Nephron progenitor cell (in vitro differentiated cells): Measurements from ENCODE around the gene CHN2.

Experiments
- DNase-seq: peaks from one replicate; pipeline ENCODE4 v3.0.0; 2021
- H3K27ac Mint-ChIP-seq: 2 replicates; pipeline ENCODE4 v1.8.0; 2021; ENCODE audit warnings: mild to moderate bottlenecking, moderate library complexity, mixed read lengths
- H3K27me3 Mint-ChIP-seq: 2 replicates; pipeline ENCODE4 v1.8.0; 2021; ENCODE audit warnings: mild to moderate bottlenecking, low read depth, mixed read lengths; ENCODE audit not compliant: poor library complexity
- H3K36me3 Mint-ChIP-seq: 2 replicates; pipeline ENCODE4 v1.8.0; 2021; ENCODE audit warnings: low read depth, mixed read lengths
- H3K4me1 Mint-ChIP-seq: 2 replicates; pipeline ENCODE4 v1.8.0; 2021; ENCODE audit warnings: mixed read lengths
- H3K4me3 Mint-ChIP-seq: 2 replicates; pipeline ENCODE4 v1.8.0; 2021; ENCODE audit warnings: mild to moderate bottlenecking, moderate library complexity, mixed read lengths
- H3K9me3 Mint-ChIP-seq: 2 replicates; pipeline ENCODE4 v1.8.0; 2021; ENCODE audit warnings: mild to moderate bottlenecking, moderate library complexity, mixed read lengths
- TF ChIP-seq, protein P1 (sequence below): fragments of 200-600 bp; sonication (generic); IDR thresholded peaks from 2 replicates; pipeline ENCODE4 v1.5.0; 2021; ENCODE audit warnings: antibody characterized with exemption

Gene CHN2

DNA sequence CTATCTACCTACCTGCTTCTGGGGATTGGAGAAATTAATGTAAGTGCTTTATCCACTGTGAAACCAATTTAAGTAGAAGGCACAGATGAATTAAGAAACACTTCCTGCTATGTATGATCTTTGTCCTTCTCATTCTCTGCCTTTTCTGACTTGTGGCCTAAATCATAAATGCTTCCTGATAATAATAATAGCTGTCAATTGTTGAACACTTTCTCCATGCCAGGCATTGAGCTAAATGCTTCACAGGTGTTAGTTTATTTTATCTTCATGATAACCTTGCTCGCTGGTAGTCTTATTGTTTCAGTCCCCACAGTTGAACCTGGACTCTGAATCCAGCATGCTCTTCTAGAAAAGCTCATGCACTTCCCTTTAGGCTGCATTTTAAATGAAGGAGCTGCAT is 75.4 kb downstream of the CHN2 start:
- Mint-ChIP-seq H3K9me3 (peaks cover 8% of the 10 kb centered on the region), H3K4me3 (no peak overlapping the region), H3K4me1 (peaks cover 32% of the 10 kb centered on the region), H3K27me3 (peaks cover 14% of the 10 kb centered on the region), H3K36me3 (peaks cover 12% of the 10 kb centered on the region), H3K27ac (no peak overlapping the region)
- TF ChIP-seq, protein P1, sequence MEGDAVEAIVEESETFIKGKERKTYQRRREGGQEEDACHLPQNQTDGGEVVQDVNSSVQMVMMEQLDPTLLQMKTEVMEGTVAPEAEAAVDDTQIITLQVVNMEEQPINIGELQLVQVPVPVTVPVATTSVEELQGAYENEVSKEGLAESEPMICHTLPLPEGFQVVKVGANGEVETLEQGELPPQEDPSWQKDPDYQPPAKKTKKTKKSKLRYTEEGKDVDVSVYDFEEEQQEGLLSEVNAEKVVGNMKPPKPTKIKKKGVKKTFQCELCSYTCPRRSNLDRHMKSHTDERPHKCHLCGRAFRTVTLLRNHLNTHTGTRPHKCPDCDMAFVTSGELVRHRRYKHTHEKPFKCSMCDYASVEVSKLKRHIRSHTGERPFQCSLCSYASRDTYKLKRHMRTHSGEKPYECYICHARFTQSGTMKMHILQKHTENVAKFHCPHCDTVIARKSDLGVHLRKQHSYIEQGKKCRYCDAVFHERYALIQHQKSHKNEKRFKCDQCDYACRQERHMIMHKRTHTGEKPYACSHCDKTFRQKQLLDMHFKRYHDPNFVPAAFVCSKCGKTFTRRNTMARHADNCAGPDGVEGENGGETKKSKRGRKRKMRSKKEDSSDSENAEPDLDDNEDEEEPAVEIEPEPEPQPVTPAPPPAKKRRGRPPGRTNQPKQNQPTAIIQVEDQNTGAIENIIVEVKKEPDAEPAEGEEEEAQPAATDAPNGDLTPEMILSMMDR: no peak
- no peak for DNase-seq

DNA sequence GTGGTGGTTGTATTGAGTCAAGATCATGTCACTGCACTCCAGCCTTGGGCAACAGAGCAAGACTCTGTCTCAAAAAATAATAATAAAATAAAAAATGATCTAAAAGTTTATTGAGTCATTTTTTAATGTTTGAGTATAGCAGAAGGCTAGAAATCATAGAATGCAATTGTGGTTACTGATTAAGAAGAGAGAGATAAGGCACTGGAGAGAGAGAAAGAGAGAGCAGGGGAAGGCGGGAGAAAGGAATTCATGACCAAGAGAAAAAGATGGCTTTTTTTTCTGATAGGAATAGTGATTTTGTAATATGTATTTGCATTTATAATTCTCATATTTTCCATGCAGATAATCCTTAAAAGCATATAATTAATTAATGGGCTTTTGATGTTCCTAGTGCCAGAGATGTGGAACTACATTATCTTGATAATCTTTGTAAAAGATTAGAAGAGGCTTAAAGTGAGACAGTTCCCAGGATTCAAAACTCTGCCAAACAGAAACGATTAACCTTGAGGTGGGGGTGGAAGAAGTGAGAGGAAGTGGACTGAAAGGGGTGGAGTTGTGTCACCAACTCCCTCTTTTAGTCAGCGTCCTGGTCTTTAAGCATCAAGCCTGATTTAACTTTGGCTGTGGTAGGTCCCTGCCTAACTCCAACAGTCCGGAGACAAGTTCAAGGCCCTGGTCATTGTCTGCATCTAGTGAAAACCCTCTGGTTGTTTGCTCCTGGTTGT is 76.2 kb downstream of the CHN2 start:
- no peak overlapping the region for H3K4me3 Mint-ChIP-seq
- H3K36me3 Mint-ChIP-seq: peaks cover 4% of the 10 kb centered on the region
- peaks cover 36% of the 10 kb centered on the region for H3K4me1 Mint-ChIP-seq
- TF ChIP-seq, protein P1: no peak
- peaks cover 12% of the 10 kb centered on the region for H3K27me3 Mint-ChIP-seq
- no peak for DNase-seq
- no peaks in the 10 kb centered on the region for H3K9me3 Mint-ChIP-seq
- no peak overlapping the region for H3K27ac Mint-ChIP-seq

GRCh38 chr7:29271319-29271658 is 76.7 kb downstream of the CHN2 start:
- Mint-ChIP-seq H3K36me3 (no peaks in the 10 kb centered on the region), H3K4me1 (peaks cover 42% of the 10 kb centered on the region), H3K4me3 (no peak overlapping the region), H3K27me3 (peaks cover 10% of the 10 kb centered on the region), H3K27ac (no peak overlapping the region), H3K9me3 (no peaks in the 10 kb centered on the region)
- DNase-seq: no peak
- TF ChIP-seq, protein P1: no peak

- no peak for DNase-seq
- H3K27me3 Mint-ChIP-seq: peaks cover 10% of the 10 kb centered on the region
- H3K27ac Mint-ChIP-seq: no peak overlapping the region
- no peak overlapping the region for H3K4me3 Mint-ChIP-seq
- no peaks in the 10 kb centered on the region for H3K9me3 Mint-ChIP-seq
- TF ChIP-seq, protein P1: no peak
- H3K36me3 Mint-ChIP-seq: no peaks in the 10 kb centered on the region
- peaks cover 49% of the 10 kb centered on the region for H3K4me1 Mint-ChIP-seq
Measured at GRCh38 chr7:29272057-29272456, 77.5 kb downstream of the CHN2 start.

DNA sequence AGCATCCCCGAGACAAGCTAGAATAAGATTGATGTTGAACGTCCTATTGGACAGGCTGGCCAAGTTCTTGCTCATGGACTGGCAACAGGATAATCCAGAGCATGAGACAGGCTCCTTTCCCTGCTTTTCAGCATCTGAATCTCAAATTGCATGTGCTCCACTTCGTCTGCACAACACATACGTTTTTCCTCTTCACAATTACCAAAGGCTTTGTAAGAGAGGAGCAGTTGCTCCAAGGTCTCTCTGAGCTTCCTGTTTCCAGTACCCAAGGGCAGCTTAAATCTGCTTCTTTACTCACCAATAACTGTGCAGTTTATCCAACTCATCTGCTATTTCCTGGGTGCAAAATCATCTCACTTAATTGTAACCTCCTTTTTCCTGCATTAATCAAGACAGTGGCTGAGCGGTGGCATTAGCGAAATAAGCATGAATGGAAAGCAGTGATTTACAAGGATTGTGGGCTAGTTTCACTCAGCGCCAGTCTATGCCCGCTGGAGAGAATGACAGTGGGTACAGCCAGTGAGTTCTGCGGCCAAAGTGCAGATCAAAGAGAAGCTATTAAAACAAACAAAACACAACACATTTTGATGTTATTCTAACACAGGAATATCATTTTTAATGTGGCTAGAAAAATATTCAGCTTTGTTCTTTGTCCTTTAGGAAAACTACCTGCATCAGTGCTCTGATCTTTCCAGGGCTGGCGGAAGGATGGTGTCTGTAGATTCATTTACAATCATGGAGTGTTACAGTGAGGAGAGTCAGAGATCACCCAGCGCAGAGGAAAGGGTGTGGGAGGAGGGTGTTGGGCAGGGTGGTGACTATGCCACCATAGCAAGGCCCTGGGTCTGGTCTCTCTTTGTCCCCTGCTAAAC is 79.8 kb downstream of the CHN2 start:
- Mint-ChIP-seq H3K4me1 (peaks cover 55% of the 10 kb centered on the region), H3K27ac (peak overlapping the region; percentile 39), H3K27me3 (peaks cover 10% of the 10 kb centered on the region), H3K9me3 (no peaks in the 10 kb centered on the region), H3K4me3 (no peak overlapping the region), H3K36me3 (no peaks in the 10 kb centered on the region)
- TF ChIP-seq, protein P1: no peak
- DNase-seq: no peak

DNA sequence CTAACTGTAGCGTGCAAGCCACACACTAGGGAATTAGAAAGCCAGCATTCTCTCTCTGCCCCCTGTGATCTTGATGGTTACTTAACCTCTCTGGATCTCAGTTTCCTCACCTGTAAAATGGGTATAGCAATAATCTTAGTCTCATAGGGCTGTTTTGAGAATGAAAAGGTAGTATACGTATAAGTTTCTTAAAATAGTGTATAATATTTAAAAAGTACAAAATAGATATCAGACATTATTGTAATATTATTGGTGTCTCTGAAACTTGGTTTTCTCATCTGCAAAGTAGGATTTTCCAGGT is 80.4 kb downstream of the CHN2 start:
- no peak overlapping the region for H3K4me3 Mint-ChIP-seq
- TF ChIP-seq, protein P1: no peak
- peaks cover 10% of the 10 kb centered on the region for H3K27me3 Mint-ChIP-seq
- no peaks in the 10 kb centered on the region for H3K9me3 Mint-ChIP-seq
- no peak overlapping the region for H3K27ac Mint-ChIP-seq
- peaks cover 58% of the 10 kb centered on the region for H3K4me1 Mint-ChIP-seq
- DNase-seq: no peak
- H3K36me3 Mint-ChIP-seq: no peaks in the 10 kb centered on the region
